IPS-NIHi7 (cell line): Measurements from ENCODE around the gene NUDT21.

Source experiments
- DNase-seq: peaks from one replicate; pipeline ENCODE4 v3.0.0; 2012; ENCODE audit warnings: mixed read lengths; ENCODE audit errors: extremely low spot score

The NUDT21 gene

DNA sequence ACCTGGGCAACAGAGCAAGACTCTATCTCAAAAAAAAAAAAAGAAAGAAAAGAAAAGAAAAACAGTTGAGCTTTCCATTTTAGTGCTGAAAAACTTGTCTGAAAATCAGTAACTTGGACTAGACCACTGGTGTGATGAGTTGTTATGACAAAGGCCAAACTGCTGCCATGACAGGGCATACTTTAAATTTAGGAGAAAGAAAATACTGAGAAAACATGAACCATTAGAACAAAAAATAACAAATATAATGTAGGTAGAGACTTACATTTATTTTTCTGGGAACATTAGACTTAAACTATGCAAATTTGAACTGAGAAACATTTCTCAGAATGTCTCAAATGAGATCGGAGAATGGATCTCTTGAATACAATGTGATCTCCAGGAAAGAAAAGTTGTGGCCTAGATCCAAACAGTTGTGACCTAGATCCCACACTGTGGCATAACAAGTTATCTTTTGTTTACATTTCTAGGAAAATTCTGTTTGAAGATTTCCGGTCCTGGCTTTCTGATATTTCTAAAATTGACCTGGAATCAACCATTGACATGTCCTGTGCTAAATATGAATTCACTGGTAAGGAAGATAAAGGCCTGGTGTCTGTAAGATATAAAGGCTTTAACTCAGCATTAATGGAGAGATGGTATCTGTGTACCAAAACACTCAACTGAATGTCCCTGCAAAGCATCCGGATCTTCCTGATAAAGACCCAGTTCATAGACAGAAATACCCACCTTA, 11.1 kb upstream of the NUDT21 start:
- DNase-seq = no peak

DNA sequence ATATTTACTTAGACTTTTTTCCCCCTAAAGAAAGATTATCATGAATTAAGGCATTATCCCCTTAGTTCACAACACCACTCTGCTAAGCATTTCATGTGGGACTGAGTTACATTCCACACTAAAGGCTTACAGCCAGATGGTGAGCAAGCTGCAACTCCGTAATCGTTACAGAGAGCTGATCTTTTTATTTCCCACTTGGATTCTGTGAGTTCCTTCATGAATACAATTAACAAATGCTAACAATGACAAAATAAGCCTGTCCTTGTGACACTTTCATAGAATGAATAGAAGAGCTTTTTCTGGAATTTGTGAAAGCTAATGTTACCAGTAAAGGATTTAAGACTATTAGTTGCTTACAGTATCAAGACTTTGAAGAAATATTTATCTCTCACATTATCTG, 9.0 kb upstream of the NUDT21 start:
- DNase-seq = no peak

DNA sequence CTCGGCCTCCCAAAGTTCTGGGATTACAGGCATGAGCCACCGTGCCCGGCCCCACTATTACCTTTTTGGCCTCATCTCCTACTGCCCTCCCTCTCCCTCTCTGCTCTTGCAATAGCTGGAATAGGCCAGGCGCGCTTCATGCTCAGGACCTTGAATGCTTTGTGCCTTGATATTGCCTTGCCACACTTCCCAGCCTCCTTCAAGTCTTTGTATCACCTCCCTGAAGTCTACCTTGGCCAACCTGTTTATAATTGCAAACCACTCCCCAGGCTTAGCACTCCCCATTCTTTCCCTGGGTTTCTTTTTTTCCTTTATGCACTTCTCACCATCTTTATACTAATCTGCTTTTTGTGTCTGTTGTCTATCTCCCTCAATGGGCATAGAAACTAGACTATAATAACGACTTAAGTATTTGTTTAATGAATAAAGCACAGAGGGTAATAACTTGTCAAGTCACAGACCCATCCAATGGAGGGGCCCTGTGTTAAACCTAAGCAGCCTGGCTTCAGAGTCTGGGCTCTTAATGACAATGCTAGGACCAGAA, 6.9 kb upstream of the NUDT21 start:
- no peak for DNase-seq

DNA sequence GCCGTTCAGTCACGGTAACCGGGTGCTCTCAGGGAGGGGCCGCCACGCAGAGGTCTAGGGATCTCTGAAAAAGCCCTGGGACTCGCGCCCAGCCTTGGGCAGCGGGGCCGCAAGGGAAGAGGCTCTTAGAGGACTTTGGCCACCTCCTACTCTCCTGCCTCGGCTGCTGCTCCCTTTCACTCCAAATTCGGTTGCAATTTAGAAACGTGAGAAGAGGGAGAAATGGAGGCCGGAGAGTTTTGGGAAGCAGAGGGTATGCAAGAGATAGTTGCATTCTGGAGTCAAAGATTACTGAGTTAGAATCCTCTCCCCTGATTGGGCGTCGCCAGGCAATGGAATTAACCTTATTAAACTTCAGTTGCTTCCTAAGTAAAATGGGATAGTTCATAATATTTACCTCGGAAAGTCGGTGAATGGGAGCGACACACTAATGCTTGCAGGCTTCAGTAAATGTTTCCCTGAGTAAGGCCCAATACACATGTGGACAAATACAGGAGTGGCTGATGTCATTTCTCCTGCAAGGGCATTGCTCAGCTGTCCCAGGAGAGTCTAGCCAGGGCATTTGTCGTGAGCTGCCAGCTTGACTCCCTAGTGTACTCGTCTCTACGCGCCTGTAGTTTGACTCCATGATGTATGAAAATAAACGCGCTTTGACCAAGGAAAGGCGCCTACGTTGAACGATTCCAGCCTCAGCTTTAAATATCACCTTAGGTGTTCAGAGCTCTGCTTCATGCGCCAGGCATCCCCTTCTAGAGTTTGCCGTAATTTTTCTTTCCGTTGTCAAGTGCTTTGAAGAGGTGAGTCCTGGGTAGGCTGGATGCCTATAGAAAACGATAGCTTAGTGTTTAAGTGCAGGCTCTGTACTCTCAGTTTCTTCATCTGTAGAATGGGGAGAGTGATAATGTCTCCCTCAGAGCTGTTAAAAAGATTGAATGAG, 889 bp upstream of the NUDT21 start:
- peak; percentile 76 for DNase-seq

DNA sequence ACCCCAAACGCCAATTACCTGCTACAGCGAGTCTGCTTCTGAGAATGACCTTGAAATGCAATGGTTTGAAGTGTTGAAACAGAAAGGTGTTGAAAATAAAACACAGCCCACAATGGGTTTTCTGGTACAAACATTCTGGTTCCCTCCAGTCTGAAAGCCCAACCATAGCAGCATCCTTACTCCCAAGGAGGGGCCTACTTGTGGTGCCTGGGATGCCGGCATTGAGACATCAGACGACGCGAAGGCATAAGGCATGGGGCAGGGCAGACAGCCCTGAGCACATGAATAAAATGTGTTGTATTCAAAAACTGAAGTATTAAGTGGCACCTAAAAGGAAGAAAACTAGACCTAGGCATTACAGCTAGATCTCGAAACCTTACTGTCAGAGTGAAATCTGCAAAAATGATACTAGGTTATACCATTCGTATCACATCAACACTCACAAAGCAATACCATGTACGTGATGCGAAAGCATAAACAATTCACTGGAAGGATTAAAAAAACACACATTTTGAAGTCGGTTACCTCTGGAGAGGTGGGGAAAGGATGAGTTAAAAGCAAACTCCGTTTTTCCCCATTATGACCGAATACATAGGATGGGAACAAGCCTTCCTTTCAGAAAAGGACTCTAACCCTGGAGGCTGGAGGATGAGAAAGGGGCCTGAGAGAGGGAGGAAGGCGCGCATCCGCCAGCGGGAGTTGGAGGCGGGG, 702 bp downstream of the NUDT21 start:
- DNase-seq = peak; percentile 28

DNA sequence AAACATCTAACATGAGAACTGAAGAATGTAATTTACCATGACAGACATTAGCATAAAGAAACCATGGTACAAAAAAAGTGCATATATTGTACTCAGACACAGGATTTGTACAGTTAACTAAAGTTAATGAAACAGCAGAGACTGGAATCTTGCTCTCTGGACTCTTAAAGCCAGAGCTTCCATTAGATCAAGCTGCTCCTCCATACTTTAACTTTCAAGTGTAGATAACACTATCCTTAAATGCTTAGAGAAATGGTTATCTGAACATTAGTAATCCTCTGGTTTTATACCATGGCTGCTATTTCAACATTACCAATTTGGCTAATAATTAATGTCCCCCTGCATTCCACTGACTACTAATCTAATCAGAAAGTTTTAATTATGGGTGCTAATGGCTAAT, 3.1 kb downstream of the NUDT21 start:
- DNase-seq = no peak

DNA sequence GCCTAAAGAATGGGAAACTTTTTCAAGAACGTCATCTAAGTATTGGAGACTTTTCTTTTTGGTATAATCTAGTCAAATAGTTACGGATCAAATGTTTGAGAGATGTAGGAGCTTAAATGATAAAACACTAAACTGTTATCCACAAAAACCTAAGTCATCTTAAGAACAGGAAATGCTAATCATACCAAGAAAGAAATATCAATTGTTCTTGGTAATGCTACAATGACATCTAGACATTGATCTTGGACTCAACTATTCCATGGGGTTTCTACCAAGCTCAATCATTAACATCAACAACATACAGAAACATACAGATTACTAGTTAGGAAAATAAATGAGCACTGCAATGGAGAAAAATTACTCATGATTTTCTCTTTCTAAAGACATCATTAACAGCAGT, 3.8 kb downstream of the NUDT21 start:
- DNase-seq = no peak

DNA sequence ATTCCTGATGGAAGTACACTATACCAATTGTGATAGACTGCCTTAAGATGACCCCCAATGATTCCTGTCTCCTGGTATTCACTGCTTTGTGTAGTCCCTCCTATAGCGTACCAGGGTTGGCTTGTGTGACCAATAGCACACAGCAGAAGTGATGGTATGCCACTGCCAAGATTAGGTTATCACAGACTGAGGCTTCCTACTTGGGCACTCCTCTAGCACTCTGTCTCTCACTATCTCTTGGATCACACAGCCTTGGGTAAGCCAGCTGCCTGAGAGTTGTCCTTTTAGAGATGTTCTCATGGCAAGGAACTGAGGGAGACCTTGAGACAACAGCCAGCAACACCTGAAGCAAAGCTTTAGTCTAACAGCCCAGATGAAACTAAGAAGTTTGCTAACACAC, 13.1 kb downstream of the NUDT21 start:
- no peak for DNase-seq

DNA sequence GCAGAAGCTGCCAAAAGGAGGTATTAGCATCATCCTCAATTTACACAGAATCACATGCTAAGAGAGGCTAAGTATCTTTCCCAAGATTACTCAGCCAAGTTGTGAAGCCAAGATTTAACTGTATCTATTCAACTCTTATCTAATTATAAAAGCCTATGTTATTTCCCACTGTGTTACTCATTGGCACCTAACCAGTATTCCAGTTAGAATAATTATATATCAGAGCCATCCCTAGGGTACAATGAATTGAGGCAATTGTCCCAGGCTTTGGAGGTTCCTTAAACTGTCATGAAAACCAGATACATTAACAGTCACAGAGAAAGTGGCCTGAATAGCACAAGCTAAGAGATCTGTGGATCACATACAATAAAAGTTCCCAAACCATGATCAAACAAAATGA, 14.9 kb downstream of the NUDT21 start:
- DNase-seq = no peak

DNA sequence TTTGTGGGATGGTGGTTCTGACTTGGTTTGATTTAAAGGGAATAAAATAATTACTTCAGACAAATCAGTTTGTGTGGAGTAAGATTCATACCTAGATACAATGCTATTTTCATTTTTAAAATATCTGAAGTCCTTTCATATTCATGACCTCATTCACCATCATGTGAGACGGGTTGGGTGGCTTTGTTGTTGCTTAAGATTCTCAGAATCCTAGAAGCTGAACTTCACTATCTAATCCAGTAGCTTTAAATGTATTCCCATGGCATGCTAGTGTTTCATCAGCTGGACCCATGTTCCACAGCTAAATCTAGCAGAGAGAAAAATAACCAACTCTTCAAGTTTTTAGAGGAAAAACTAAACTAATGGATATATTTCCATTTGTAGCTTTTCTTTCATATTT, 23.0 kb downstream of the NUDT21 start:
- DNase-seq = no peak

DNA sequence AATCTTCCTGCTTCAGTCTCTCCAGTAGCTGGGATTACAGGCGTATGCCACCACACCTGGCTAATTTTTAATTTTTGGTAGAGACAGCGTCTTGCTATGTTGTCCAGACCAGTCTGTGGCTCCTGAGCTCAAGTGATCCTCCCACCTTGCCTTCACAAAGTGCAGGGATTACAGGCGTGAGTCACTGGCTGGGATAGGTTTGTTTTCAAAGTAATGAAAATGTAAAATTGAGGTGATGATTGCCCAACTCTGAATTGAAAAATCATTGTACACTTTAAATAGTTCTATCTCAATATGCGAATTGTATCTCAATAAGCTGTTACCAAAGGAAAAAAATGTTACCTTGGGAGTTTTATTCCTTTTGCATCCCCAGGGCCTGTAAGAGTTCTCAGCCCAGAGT, 24.5 kb downstream of the NUDT21 start:
- DNase-seq = no peak

DNA sequence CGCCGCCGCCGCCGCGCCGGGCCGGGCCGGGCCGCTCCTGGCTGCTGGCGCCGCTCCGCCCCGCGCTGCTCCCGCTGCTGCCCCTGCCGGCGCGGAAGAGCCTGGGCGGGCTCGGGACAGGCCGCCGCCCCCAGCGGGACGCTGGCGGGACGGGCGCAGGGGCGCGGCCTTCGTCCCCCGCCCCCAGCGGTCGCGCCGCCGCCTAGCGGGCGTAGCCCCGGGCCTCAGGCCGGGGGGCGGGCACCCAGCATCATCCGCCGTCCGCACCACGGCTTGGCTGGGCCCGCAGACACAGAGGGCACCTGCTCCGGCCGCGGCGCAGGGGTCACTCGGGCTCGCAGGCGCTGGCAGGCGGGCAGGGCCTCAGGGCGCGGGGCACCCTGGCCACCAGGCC, 25.7 kb downstream of the NUDT21 start, which contains the start of gene AMFR:
Gene AMFR, minus strand, starts transcription at position 107 of the 394 bp plus-strand sequence. CDS start 218 bp downstream, outside the sequence.
- DNase-seq = peak; percentile 92

DNA sequence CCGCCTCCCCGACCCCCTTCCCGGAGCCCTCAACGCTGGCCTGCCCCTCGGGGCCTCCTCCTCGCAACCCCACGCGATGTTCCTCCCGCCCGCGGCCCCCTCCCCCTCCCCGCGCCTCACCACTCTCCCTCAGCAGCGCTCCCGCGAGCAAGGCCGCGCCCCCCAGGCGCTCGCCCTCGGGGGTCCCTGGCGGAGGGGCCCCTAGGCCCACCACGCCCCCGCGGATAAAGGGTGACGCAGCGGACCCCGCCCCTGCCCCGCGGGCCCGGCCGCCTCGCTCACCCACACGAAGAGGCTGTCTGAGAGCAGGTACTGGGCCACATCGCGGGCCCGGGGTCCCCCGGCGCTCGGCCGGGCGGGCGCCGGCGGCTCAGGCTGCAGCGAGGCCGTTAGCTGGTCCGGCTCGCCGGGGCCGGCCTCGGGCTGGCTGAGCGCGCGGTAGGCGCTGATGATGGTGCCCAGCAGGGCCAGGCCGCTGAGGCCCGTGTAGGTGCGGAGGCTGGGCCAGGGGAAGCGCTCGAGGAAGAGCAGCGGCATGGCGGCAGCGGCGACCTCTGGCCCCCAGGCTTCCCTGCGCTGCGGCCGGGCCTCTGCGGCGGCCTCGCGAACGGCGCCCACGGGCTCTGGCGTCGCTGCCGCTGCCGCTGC, 26.2 kb downstream of the NUDT21 start:
- peak; percentile 40 for DNase-seq

DNA sequence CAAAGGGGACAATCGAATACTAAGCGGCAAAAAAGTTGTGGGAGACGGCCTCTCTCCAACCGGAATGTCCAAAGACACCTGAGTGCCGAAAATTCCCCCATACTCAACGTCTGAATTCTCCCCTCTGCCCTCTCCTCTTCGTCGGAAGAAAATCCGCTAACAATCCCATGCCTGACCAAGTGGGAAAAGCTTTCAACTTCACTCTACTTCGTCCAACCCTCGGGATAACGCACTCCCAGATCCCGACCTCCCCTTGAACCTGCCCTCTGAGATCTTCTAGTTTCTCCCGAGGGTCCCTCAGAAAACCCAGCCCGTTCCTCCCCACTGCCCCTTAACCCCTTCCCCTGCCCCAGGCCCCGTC, 26.7 kb downstream of the NUDT21 start:
- DNase-seq = no peak

DNA sequence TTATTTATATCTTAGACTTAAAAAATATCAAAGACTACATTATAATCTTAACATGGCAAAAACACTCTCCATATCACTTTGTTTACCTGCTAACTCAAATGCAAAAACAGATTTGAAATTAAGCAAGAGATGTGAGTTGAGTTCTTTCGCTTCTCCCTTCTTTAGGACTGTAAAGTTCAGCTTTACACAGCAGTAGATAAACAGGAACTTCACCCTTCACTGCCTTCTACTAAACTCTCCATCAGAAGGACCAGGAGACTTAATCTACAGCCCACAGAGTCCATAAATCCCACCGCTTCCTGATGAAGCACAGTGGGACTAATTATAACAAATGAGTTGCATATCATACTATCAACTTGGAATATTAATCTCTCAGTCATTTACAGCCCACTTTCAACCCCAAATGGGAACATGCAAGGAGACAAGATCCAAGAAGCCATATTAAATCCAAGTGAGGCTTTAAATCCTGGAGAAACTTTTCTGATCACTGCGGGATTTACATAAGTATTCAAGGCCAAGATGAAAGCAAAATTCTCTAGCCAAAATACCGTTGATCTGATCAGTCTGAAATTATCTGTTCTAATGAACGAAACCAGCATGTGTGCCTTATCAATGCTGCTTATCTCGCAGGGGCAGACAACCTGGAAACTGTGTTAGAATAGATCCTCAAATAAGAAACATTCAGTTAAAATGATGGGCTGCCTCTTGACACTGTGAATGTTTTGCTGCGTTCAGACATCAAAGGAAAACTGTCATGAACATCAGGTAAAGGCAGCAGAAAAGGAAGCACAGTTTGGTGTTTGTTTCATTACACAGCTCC, 27.3 kb downstream of the NUDT21 start:
- no peak for DNase-seq

DNA sequence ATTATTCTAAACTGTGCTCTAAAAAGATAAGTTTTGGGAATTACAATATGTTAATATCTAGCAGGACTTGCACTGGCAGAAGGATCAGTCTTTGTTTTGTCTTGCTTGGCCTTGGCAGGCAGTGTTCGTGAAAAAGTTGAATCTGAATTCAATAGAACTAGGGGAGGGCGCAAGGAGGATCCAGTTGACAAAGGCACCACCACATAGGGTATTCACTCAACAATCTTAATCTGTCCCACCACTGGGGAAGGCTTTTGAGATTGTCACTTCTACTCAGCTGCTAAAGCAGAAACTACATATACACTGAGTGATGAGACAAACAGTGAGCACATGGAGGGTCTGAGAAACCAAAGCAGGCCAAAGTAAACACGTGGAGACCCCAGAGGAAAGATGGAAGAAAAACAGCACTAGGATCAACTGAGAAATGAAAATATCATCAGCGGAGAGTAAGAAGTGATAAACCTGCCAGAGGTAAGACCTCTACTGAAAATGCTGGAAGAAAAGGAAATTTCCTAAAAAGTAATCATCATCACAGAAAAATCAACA, 28.2 kb downstream of the NUDT21 start:
- DNase-seq = no peak

DNA sequence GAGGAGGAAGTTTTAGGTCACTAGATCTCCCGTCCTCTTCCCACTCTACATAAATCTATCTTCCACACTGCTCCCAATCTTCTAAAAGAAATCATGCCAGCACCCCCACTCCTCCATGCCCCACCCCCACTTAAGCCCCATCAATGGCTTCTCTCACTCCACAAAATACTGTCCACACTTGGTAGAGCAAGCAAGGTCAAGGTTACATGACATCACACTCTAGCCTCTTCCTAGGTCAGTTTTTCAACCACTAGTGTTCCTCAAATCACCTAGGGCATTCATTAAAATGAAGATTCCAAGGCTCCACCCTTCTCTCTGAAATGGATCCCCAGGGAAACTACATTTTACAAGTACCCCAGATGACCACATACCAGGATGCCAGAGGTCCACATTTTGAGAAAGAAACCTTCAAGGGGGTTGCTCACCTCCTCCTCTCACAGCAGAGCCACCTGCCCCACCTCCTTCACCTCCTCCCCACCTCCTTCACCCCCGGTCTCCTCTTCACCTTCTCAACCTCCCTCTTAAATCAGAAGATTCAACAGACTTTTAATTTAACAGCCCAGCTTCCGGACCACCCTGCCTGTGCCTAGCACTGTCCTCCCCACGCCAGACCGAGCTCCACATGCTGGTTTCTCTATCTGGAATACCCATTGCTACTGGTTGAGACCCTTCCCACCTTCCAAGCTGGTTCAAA, 29.0 kb downstream of the NUDT21 start:
- DNase-seq = no peak

DNA sequence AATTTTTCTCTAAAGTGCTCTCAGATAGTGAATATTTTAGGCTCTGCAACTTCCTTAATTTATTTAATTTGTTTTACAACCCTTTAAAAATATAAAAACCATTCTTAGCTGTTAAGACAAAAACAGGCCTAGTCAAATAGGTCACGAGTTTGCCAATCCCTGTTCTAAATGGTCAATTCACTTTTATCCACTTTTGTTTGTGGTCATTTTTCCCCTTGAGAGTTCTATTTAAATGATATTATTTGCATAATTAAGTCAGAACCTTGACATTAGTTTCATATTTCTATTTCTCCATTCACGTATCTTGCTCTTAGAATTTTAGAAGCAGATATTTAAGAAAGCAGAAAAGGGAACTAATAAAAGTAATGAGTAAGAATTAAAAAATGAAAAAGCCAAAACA, 29.8 kb downstream of the NUDT21 start:
- no peak for DNase-seq

DNA sequence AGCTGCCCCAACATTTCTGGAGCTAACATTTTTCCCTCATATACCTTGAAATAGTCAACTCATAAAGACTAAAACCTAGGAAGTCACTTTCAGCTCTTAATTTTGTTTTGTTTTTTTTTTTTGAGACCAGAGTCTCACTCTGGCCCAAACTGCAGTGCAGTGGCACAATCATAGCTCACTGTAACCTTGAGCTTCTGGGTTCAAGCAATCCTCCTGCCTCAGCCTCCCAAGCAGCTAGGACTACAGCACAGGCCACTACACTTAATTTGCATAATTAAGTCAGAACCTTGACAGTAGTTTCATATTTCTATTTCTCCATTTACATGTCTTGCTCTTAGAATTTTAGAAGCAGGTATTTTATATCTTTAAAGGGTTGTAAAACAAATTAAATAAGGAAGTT, 30.5 kb downstream of the NUDT21 start:
- DNase-seq = no peak
